ENCODE measurements around the gene CNFN.
A peak's percentile ranks its signal among the peaks of the same experiment; 100 is the strongest.

Gene CNFN

DNA sequence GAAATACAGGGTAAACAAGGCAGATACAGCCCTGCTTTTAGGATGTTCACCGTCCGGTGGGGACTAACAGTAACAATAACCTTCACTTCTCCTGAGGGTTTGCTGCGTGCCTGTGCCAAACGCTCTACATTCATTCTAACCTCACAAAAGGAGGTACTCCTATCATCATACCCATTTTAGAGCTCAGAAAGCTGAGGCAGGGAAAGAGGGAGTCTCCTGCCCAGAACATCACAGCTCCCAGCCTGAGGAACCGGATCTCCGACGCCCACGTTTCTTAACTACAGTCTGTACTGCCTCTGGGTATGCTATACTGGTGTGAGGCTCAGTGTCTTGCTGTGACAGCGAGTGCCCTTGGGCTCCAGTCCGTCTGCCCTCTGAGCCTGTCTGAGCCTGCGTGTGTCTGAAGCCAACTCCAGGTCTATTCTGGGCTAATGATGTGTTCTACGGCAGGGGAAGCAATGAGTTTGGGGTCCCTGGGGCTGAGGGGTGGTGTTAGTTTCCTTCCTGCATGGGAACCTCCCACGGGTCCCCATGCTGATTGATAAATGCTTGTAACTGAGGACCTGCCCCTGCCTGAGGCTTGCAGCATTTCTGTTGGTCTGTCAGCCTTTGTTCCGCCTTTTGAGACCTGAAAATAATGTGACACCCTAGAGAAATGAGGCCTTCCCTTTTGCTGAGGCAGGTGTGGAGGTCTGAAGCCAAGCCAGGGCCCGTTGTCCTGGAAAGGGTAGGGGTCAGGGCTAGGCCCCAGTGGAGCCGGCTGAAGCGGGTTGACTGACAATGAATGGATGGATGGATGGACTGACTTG is 32.2 kb upstream of the CNFN start:
- peaks cover 40% of the 10 kb centered on the region for H3K36me3 ChIP-seq (ENCODE audit: control insufficient read depth, low read length)
- H3K4me1 ChIP-seq (ENCODE audit: control insufficient read depth, low read length), result peaks cover 41% of the 10 kb centered on the region
- H3K27me3 ChIP-seq (ENCODE audit: control insufficient read depth, low read length), result no peaks in the 10 kb centered on the region
- H3K4me2 ChIP-seq (ENCODE audit: low read length), result peak overlapping the region; percentile 78
- no peaks in the 10 kb centered on the region for H3K9me3 ChIP-seq (ENCODE audit: control insufficient read depth, insufficient read depth, low read length)
- H3K27ac ChIP-seq (ENCODE audit: low read depth, low read length), result peak overlapping the region; percentile 83
- TF ChIP-seq, protein P1, sequence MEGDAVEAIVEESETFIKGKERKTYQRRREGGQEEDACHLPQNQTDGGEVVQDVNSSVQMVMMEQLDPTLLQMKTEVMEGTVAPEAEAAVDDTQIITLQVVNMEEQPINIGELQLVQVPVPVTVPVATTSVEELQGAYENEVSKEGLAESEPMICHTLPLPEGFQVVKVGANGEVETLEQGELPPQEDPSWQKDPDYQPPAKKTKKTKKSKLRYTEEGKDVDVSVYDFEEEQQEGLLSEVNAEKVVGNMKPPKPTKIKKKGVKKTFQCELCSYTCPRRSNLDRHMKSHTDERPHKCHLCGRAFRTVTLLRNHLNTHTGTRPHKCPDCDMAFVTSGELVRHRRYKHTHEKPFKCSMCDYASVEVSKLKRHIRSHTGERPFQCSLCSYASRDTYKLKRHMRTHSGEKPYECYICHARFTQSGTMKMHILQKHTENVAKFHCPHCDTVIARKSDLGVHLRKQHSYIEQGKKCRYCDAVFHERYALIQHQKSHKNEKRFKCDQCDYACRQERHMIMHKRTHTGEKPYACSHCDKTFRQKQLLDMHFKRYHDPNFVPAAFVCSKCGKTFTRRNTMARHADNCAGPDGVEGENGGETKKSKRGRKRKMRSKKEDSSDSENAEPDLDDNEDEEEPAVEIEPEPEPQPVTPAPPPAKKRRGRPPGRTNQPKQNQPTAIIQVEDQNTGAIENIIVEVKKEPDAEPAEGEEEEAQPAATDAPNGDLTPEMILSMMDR (IDR thresholded peaks at IDR 0.05; ENCODE audit: low read depth, low read length, poor library complexity, severe bottlenecking), result no peak
- no peak for TF ChIP-seq EZH2phosphoT487 (IDR thresholded peaks at IDR 0.05; ENCODE audit: borderline replicate concordance, low read length)
- H4K20me1 ChIP-seq (ENCODE audit: control insufficient read depth, insufficient read depth, low read depth, low read length), result peaks cover 12% of the 10 kb centered on the region; the same call in 1 of the 2 replicates
- peaks cover 52% of the 10 kb centered on the region for H3K79me2 ChIP-seq (ENCODE audit: control insufficient read depth, low read length)
- no peaks in the 10 kb centered on the region for H3K9me2 ChIP-seq (replicated peaks; ENCODE audit: control insufficient read depth, low read length)
- H3K4me3 ChIP-seq (ENCODE audit: low read length), result peak overlapping the region; percentile 88
- H3F3A ChIP-seq (ENCODE audit: control insufficient read depth, insufficient read depth), result peaks cover 5% of the 10 kb centered on the region

DNA sequence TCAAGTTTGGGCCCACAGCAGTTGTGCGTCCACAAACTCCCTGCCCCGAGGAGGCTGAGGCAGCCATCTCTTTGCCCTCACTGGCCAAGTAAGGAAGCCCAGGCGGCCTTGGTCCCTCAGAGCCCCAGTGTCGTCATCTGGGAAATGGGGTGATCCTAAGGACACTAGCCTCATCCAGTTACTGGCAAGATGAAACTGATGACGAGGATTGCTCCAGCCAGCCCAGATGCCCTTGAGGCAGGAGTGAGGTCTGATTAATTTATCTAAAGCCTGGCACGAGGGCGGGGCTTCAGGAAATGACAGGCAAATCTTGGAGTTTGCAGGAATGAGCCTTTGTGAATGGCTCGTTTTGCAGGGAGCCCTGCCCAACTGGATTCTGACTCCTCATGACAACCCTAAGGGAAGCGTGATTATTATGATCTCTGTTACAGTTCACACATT is 31.5 kb upstream of the CNFN start:
- Histone ChIP-seq H3K79me2 (ENCODE audit: control insufficient read depth, low read length) (peaks cover 54% of the 10 kb centered on the region), H3K27me3 (ENCODE audit: control insufficient read depth, low read length) (no peaks in the 10 kb centered on the region), H3K9me3 (ENCODE audit: control insufficient read depth, insufficient read depth, low read length) (no peaks in the 10 kb centered on the region), H4K20me1 (ENCODE audit: control insufficient read depth, insufficient read depth, low read depth, low read length) (peaks cover 12% of the 10 kb centered on the region; the same call in 1 of the 2 replicates), H3K36me3 (ENCODE audit: control insufficient read depth, low read length) (peaks cover 42% of the 10 kb centered on the region), H3K4me3 (ENCODE audit: low read length) (peak overlapping the region; percentile 88), H3F3A (ENCODE audit: control insufficient read depth, insufficient read depth) (peaks cover 5% of the 10 kb centered on the region), H3K4me1 (ENCODE audit: control insufficient read depth, low read length) (peaks cover 41% of the 10 kb centered on the region), H3K27ac (ENCODE audit: low read depth, low read length) (0 out of 2 replicates have a peak overlapping the region, but pooled peaks have one; percentile 83), H3K4me2 (ENCODE audit: low read length) (peak overlapping the region; percentile 78), H3K9me2 (replicated peaks; ENCODE audit: control insufficient read depth, low read length) (no peaks in the 10 kb centered on the region)
- TF ChIP-seq, protein P1 (IDR thresholded peaks at IDR 0.05; ENCODE audit: low read depth, low read length, poor library complexity, severe bottlenecking), result no peak
- TF ChIP-seq EZH2phosphoT487 (IDR thresholded peaks at IDR 0.05; ENCODE audit: borderline replicate concordance, low read length), result no peak

DNA sequence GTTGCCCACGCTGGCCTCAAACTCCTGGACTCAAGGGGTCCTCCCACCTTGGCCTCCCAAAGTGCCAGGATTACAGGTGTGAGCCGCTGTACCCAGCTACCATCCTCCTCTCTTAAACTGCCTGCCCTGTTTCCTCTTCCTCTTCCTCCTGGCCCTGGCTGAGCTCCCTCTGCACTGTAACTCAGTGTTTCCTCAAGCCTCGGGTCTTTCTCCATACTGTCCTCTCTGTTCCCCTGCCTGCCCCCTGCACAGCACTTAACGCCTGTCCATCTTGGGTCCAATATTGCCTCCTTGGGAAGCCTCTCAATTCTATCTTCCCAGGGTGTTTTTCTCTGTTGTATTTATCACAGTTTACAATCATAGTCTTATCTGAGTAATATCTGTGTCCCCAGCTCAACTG is 31.0 kb upstream of the CNFN start:
- H3F3A ChIP-seq (ENCODE audit: control insufficient read depth, insufficient read depth), result peaks cover 5% of the 10 kb centered on the region
- peaks cover 12% of the 10 kb centered on the region; the same call in 1 of the 2 replicates for H4K20me1 ChIP-seq (ENCODE audit: control insufficient read depth, insufficient read depth, low read depth, low read length)
- H3K27ac ChIP-seq (ENCODE audit: low read depth, low read length), result no peak overlapping the region
- H3K4me2 ChIP-seq (ENCODE audit: low read length), result peak overlapping the region; percentile 78
- no peaks in the 10 kb centered on the region for H3K9me2 ChIP-seq (replicated peaks; ENCODE audit: control insufficient read depth, low read length)
- peaks cover 41% of the 10 kb centered on the region for H3K4me1 ChIP-seq (ENCODE audit: control insufficient read depth, low read length)
- H3K4me3 ChIP-seq (ENCODE audit: low read length), result peak overlapping the region; percentile 88; the same call in 1 of the 2 replicates
- H3K27me3 ChIP-seq (ENCODE audit: control insufficient read depth, low read length), result no peaks in the 10 kb centered on the region
- no peak for TF ChIP-seq EZH2phosphoT487 (IDR thresholded peaks at IDR 0.05; ENCODE audit: borderline replicate concordance, low read length)
- TF ChIP-seq, protein P1 (IDR thresholded peaks at IDR 0.05; ENCODE audit: low read depth, low read length, poor library complexity, severe bottlenecking), result no peak
- H3K79me2 ChIP-seq (ENCODE audit: control insufficient read depth, low read length), result peaks cover 54% of the 10 kb centered on the region
- no peaks in the 10 kb centered on the region for H3K9me3 ChIP-seq (ENCODE audit: control insufficient read depth, insufficient read depth, low read length)
- peaks cover 42% of the 10 kb centered on the region for H3K36me3 ChIP-seq (ENCODE audit: control insufficient read depth, low read length)
